Mesenchymal stem cell (in vitro differentiated cells and primary cell): ENCODE results near the gene TTPAL.

ENCODE experiments used
- DNase-seq: peaks from one replicate; pipeline ENCODE4 v3.0.0-alpha.2; 2013
- H2AFZ ChIP-seq: one replicate; pipeline ENCODE4 v1.6.1; 2013; ENCODE audit warnings: low read depth, mild to moderate bottlenecking, control low read depth, inconsistent platforms, low read length, moderate library complexity
- H2AK5ac ChIP-seq: 2 replicates; pipeline ENCODE4 v1.6.1; 2013; ENCODE audit warnings: low read length, moderate library complexity, mild to moderate bottlenecking, inconsistent platforms; ENCODE audit not compliant: severe bottlenecking
- H2BK120ac ChIP-seq: one replicate; pipeline ENCODE4 v1.6.1; 2013; ENCODE audit warnings: low read depth, mild to moderate bottlenecking, inconsistent platforms, low read length, moderate library complexity
- H2BK12ac ChIP-seq, 2 experiments: one replicate each; pipeline ENCODE4 v1.6.1; 2013; ENCODE audit warnings: inconsistent platforms in 2 of 2, low read length in 2 of 2, mild to moderate bottlenecking in 2 of 2, moderate library complexity in 2 of 2, control low read depth in 1 of 2
- H2BK15ac ChIP-seq: one replicate; pipeline ENCODE4 v1.6.1; 2013; ENCODE audit warnings: mild to moderate bottlenecking, low read depth, inconsistent platforms; ENCODE audit not compliant: poor library complexity, severe bottlenecking
- H2BK5ac ChIP-seq: 2 replicates; pipeline ENCODE4 v1.6.1; 2013; ENCODE audit warnings: low read depth, mild to moderate bottlenecking, low read length, control low read depth, inconsistent platforms; ENCODE audit not compliant: poor library complexity, severe bottlenecking
- H3K14ac ChIP-seq, 2 experiments: one replicate each; pipeline ENCODE4 v1.6.1; 2013; ENCODE audit warnings: inconsistent platforms in 2 of 2, low read length in 2 of 2, control low read depth in 1 of 2, mild to moderate bottlenecking in 1 of 2, moderate library complexity in 1 of 2
- H3K18ac ChIP-seq, 2 experiments: one replicate each; pipeline ENCODE4 v1.6.1; 2013; ENCODE audit warnings: inconsistent platforms in 2 of 2, low read length in 2 of 2, control low read depth in 1 of 2, low read depth in 1 of 2, mild to moderate bottlenecking in 1 of 2
- H3K23ac ChIP-seq, 2 experiments: one replicate each; pipeline ENCODE4 v1.6.1; 2013; ENCODE audit warnings: inconsistent platforms in 2 of 2, low read length in 2 of 2, mild to moderate bottlenecking in 2 of 2, moderate library complexity in 2 of 2, control low read depth in 1 of 2
- H3K27ac ChIP-seq: 2 replicates; pipeline ENCODE4 v1.5.1; 2013; ENCODE audit warnings: mild to moderate bottlenecking, moderate library complexity, low read length, control low read depth, inconsistent platforms; ENCODE audit not compliant: poor library complexity, severe bottlenecking
- H3K27me3 ChIP-seq, 2 experiments: 2 replicates each; pipeline versions ENCODE4 v1.6.1 to v1.7.0; 2013; ENCODE audit warnings: low read length in 2 of 2, mild to moderate bottlenecking in 2 of 2, moderate library complexity in 2 of 2, control low read depth in 1 of 2, inconsistent platforms in 1 of 2; ENCODE audit not compliant: control insufficient read depth in 1 of 2, insufficient read depth in 1 of 2
- H3K36me3 ChIP-seq, 2 experiments: 2 replicates each; pipeline versions ENCODE4 v1.6.1 to v1.7.0; 2013; ENCODE audit warnings: low read length in 2 of 2, control low read depth in 1 of 2, inconsistent platforms in 1 of 2, low read depth in 1 of 2, mild to moderate bottlenecking in 1 of 2; ENCODE audit not compliant: insufficient read depth in 2 of 2, control insufficient read depth in 1 of 2
- H3K4ac ChIP-seq, 2 experiments: one replicate each; pipeline ENCODE4 v1.6.1; 2013; ENCODE audit warnings: inconsistent platforms in 2 of 2, low read length in 2 of 2, mild to moderate bottlenecking in 2 of 2, moderate library complexity in 2 of 2, control low read depth in 1 of 2, low read depth in 1 of 2
- H3K4me1 ChIP-seq: 2 replicates; pipeline ENCODE4 v1.6.1; 2013; ENCODE audit warnings: low read depth, low read length, control low read depth; ENCODE audit not compliant: control insufficient read depth, insufficient read depth
- H3K4me2 ChIP-seq: 2 replicates; pipeline ENCODE4 v1.6.1; 2013; ENCODE audit warnings: low read length, mild to moderate bottlenecking, inconsistent platforms; ENCODE audit not compliant: poor library complexity, severe bottlenecking
- H3K4me3 ChIP-seq, 2 experiments: 2 replicates each; pipeline versions ENCODE4 v1.5.1 to v1.7.0; 2013; ENCODE audit warnings: low read length in 2 of 2, mild to moderate bottlenecking in 2 of 2, control low read depth in 1 of 2, low read depth in 1 of 2; ENCODE audit not compliant: insufficient read depth in 1 of 2
- H3K79me1 ChIP-seq: replicated peaks from 2 replicates; pipeline ENCODE4 v1.6.1; 2013; ENCODE audit warnings: mild to moderate bottlenecking, control low read depth, low read length, inconsistent platforms; ENCODE audit not compliant: poor library complexity, severe bottlenecking
- H3K9ac ChIP-seq: 2 replicates; pipeline ENCODE4 v1.7.0; 2013; ENCODE audit warnings: mild to moderate bottlenecking, low read length, moderate library complexity
- H3K9me3 ChIP-seq: 2 replicates; pipeline ENCODE4 v1.7.0; 2013; ENCODE audit warnings: mild to moderate bottlenecking, low read length; ENCODE audit not compliant: control insufficient read depth
- H4K8ac ChIP-seq: one replicate; pipeline ENCODE4 v1.6.1; 2013; ENCODE audit warnings: inconsistent platforms, mild to moderate bottlenecking, low read length, moderate library complexity
- H4K91ac ChIP-seq: one replicate; pipeline ENCODE4 v1.6.1; 2013; ENCODE audit warnings: mild to moderate bottlenecking, low read length, inconsistent platforms
- WGBS: methylation state at CpG from one replicate; pipeline ENCODE4 v1.1.7; 2013; ENCODE audit warnings: mixed read lengths; 5-methylcytosine and 5-hydroxymethylcytosine counted together

TTPAL gene

GRCh38 chr20:44526129-44526528 lies 50.5 kb downstream of the TTPAL start:
- Histone ChIP-seq H3K4me1 (peaks cover 1% of the 10 kb centered on the region), H2BK15ac (no peak overlapping the region), H3K79me1 (peaks cover 5% of the 10 kb centered on the region), H3K9ac (no peak overlapping the region), H3K27ac (peak overlapping the region; percentile 38), H3K27me3 (no peaks in the 10 kb centered on the region), H2AFZ (no peak overlapping the region), H3K23ac (no peak overlapping the region), H3K9me3 (no peaks in the 10 kb centered on the region), H3K4me3 (no peak overlapping the region), H2AK5ac (no peak overlapping the region), H3K18ac (peak overlapping the region in 1 of 2 experiments; percentile 14), H4K8ac (no peak overlapping the region), H2BK12ac (peak overlapping the region in 1 of 2 experiments; percentile 66), H3K14ac (no peak overlapping the region), H2BK120ac (no peak overlapping the region), H3K4me2 (no peak overlapping the region), H4K91ac (no peak overlapping the region), H2BK5ac (no peak overlapping the region), H3K36me3 (no peaks in the 10 kb centered on the region), H3K4ac (peak overlapping the region in 1 of 2 experiments; percentile 53)
- WGBS: 55% methylated on average over 4 of the region's 6 CpGs
- DNase-seq: no peak

GRCh38 chr20:44527716-44528199 lies 52.1 kb downstream of the TTPAL start:
- Histone ChIP-seq H3K4me2 (no peak overlapping the region), H3K27me3 (no peaks in the 10 kb centered on the region), H2BK5ac (no peak overlapping the region), H2BK15ac (no peak overlapping the region), H3K4me1 (peaks cover 3% of the 10 kb centered on the region), H3K36me3 (no peaks in the 10 kb centered on the region), H3K4ac (no peak overlapping the region), H3K4me3 (no peak overlapping the region), H3K9ac (no peak overlapping the region), H2AK5ac (no peak overlapping the region), H3K79me1 (peaks cover 2% of the 10 kb centered on the region), H4K8ac (no peak overlapping the region), H3K23ac (no peak overlapping the region), H2BK120ac (no peak overlapping the region), H4K91ac (no peak overlapping the region), H3K14ac (no peak overlapping the region), H3K9me3 (no peaks in the 10 kb centered on the region), H2AFZ (no peak overlapping the region), H3K27ac (no peak overlapping the region), H3K18ac (no peak overlapping the region), H2BK12ac (no peak overlapping the region)
- no peak for DNase-seq
- WGBS: 96% methylated on average over 4 of the region's 4 CpGs

GRCh38 chr20:44528309-44528708 lies 52.6 kb downstream of the TTPAL start:
- Histone ChIP-seq H3K18ac (no peak overlapping the region), H3K27me3 (no peaks in the 10 kb centered on the region), H3K4ac (no peak overlapping the region), H3K14ac (no peak overlapping the region), H3K4me2 (no peak overlapping the region), H3K36me3 (no peaks in the 10 kb centered on the region), H3K4me1 (peaks cover 3% of the 10 kb centered on the region), H3K9me3 (no peaks in the 10 kb centered on the region), H2AFZ (no peak overlapping the region), H3K27ac (no peak overlapping the region), H3K9ac (no peak overlapping the region), H2BK120ac (no peak overlapping the region), H2BK5ac (no peak overlapping the region), H3K23ac (no peak overlapping the region), H2BK15ac (no peak overlapping the region), H3K79me1 (peaks cover 2% of the 10 kb centered on the region), H4K8ac (no peak overlapping the region), H4K91ac (no peak overlapping the region), H2AK5ac (no peak overlapping the region), H2BK12ac (no peak overlapping the region), H3K4me3 (no peak overlapping the region)
- DNase-seq: no peak
- WGBS: 80% methylated on average over 3 of the region's 6 CpGs

GRCh38 chr20:44532259-44532980 lies 56.7 kb downstream of the TTPAL start:
- H3K27ac ChIP-seq: no peak overlapping the region
- no peak overlapping the region for H2AFZ ChIP-seq
- H4K91ac ChIP-seq: no peak overlapping the region
- no peak for DNase-seq
- no peak overlapping the region for H3K23ac ChIP-seq
- no peaks in the 10 kb centered on the region for H3K9me3 ChIP-seq
- no peak overlapping the region for H2BK12ac ChIP-seq
- no peak overlapping the region for H4K8ac ChIP-seq
- H3K9ac ChIP-seq: peak overlapping the region; percentile 95
- no peak overlapping the region for H3K4ac ChIP-seq
- no peaks in the 10 kb centered on the region for H3K36me3 ChIP-seq
- H3K4me3 ChIP-seq: peak overlapping the region; percentile 84 to 86
- H3K79me1 ChIP-seq: peaks cover 12% of the 10 kb centered on the region
- H2BK120ac ChIP-seq: no peak overlapping the region
- H2BK15ac ChIP-seq: no peak overlapping the region
- no peaks in the 10 kb centered on the region for H3K27me3 ChIP-seq
- H2BK5ac ChIP-seq: no peak overlapping the region
- no peak overlapping the region for H3K14ac ChIP-seq
- no peak overlapping the region for H3K18ac ChIP-seq
- peaks cover 2% of the 10 kb centered on the region for H3K4me1 ChIP-seq
- 60% methylated on average over 9 of the region's 11 CpGs for WGBS
- peak overlapping the region; percentile 84 for H3K4me2 ChIP-seq
- peak overlapping the region; percentile 31 for H2AK5ac ChIP-seq
